Measurements from ENCODE around the gene NACA.

NACA gene

DNA sequence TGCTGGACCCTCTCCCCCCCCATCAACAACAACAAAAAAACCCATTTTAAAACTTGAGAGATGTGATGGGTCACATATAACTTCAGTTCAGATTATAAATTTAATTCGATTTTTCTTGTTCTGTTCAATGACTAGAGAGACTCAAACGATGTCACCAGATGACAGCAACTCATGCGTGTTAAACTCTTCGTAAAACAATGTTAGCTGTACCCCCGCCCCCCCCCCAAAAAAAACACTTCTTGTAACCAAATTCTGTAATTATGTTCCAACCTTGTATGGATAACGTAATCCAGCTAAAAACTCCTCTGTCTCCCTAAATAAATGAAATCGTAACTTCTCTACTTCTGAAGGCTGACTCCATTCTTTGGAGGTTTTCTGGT is 614 bp upstream of the NACA start (continued):
- peak; percentile 6; the same call in 1 of the 2 replicates for TF ChIP-seq ZNF654 (tag by site-specific recombination; IDR thresholded peaks at IDR 0.05; ENCODE audit: low read depth)
- TF ChIP-seq ZIC2 (tag by site-specific recombination; IDR thresholded peaks at IDR 0.05) = no peak
- no peak for TF ChIP-seq ZNF292 (tag by site-specific recombination; IDR thresholded peaks at IDR 0.05; ENCODE audit: borderline replicate concordance, low read depth)
- no peak for TF ChIP-seq ZNF558 (tag by site-specific recombination; IDR thresholded peaks at IDR 0.05)
- TF ChIP-seq ZNF664 (tag by site-specific recombination; IDR thresholded peaks at IDR 0.05) = no peak
- no peak for TF ChIP-seq ZNF660 (tag by site-specific recombination; IDR thresholded peaks at IDR 0.05)
- no peak for TF ChIP-seq OSR2 (tag by site-specific recombination; IDR thresholded peaks at IDR 0.05)
- TF ChIP-seq YY2 (tag by site-specific recombination; IDR thresholded peaks at IDR 0.05) = no peak
- 0 out of 2 replicates have a peak, but pooled peaks have one; percentile 7 for TF ChIP-seq ZNF335 (tag by site-specific recombination; conservative IDR thresholded peaks at IDR 0.05)
- TF ChIP-seq, protein P1, sequence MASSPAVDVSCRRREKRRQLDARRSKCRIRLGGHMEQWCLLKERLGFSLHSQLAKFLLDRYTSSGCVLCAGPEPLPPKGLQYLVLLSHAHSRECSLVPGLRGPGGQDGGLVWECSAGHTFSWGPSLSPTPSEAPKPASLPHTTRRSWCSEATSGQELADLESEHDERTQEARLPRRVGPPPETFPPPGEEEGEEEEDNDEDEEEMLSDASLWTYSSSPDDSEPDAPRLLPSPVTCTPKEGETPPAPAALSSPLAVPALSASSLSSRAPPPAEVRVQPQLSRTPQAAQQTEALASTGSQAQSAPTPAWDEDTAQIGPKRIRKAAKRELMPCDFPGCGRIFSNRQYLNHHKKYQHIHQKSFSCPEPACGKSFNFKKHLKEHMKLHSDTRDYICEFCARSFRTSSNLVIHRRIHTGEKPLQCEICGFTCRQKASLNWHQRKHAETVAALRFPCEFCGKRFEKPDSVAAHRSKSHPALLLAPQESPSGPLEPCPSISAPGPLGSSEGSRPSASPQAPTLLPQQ (tag by site-specific recombination; IDR thresholded peaks at IDR 0.05) = peak; percentile 11; the same call in 1 of the 2 replicates
- TF ChIP-seq ZNF624 (tag by site-specific recombination; IDR thresholded peaks at IDR 0.05) = no peak
- no peak for TF ChIP-seq ZNF169 (tag by site-specific recombination; IDR thresholded peaks at IDR 0.05)
- no peak for TF ChIP-seq ZFP3 (tag by site-specific recombination; IDR thresholded peaks at IDR 0.05; ENCODE audit: low read depth)

DNA sequence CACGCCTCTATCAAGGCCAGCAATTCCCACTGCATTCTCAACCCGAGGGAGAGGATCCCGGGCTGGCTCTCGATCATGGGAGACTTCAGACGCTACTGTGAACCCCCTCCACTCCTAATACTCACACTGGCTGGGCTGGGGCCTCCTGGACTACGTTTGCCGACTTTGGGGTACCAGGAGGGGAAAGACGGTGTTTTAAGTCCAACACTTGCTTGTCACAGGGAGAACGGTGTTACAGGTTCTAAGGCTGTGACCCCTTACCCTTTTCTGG is 463 bp downstream of the NACA start:
- POLR2A ChIA-PET = interaction anchor here (1.1 to 5.1 kb wide), 8 partner anchors 13 to 404 kb away, joined by 3 to 63 read pairs (median 8); partner anchors contain the start of genes ATP5F1B, LRP1 and PTGES3
- TF ChIP-seq ZNF2 (tag by site-specific recombination; IDR thresholded peaks at IDR 0.05) (no peak), ZBTB1 (tag by site-specific recombination; IDR thresholded peaks at IDR 0.05) (no peak), KLF16 (tag by site-specific recombination; IDR thresholded peaks at IDR 0.05) (no peak), ZNF350 (tag by site-specific recombination; IDR thresholded peaks at IDR 0.05) (no peak), ZNF239 (tag by site-specific recombination; IDR thresholded peaks at IDR 0.05) (no peak), ZNF514 (tag by site-specific recombination; IDR thresholded peaks at IDR 0.05) (no peak), ZBTB7A (tag by site-specific recombination; IDR thresholded peaks at IDR 0.05; ENCODE audit: low read depth) (no peak), ZNF600 (tag by site-specific recombination; IDR thresholded peaks at IDR 0.05) (no peak), ZNF335 (tag by site-specific recombination; conservative IDR thresholded peaks at IDR 0.05) (no peak), TRIM28 (IDR thresholded peaks at IDR 0.05; ENCODE audit: borderline replicate concordance, low read length) (no peak), WT1 (tag by site-specific recombination; IDR thresholded peaks at IDR 0.05) (no peak), ZNF521 (tag by site-specific recombination; IDR thresholded peaks at IDR 0.05) (no peak)
- peak overlapping the region; percentile 99 for H3K27ac ChIP-seq (ENCODE audit: extremely low read depth, low read depth, low read length)
- peak overlapping the region; percentile 73 for H3K4me3 ChIP-seq (ENCODE audit: low read depth, low read length)
- no peaks in the 10 kb centered on the region for H3K9me3 ChIP-seq (ENCODE audit: control insufficient read depth, insufficient read depth, low read depth, low read length)
- peaks cover 23 to 71% of the 10 kb centered on the region in 2 experiments; a peak in 2 of 3 replicates for H3K36me3 ChIP-seq (ENCODE audit: control insufficient read depth in 2 of 2, insufficient read depth in 1 of 2, low read length in 2 of 2)
- CTCF ChIA-PET = interaction anchor here (2.0 kb wide), 1 partner anchor 88 kb away, joined by 8 read pairs; no protein-coding TSS in a partner anchor
- H3K4me1 ChIP-seq (ENCODE audit: control insufficient read depth, insufficient read depth, low read length) = peaks cover 7% of the 10 kb centered on the region; the same call in 1 of the 2 replicates

DNA sequence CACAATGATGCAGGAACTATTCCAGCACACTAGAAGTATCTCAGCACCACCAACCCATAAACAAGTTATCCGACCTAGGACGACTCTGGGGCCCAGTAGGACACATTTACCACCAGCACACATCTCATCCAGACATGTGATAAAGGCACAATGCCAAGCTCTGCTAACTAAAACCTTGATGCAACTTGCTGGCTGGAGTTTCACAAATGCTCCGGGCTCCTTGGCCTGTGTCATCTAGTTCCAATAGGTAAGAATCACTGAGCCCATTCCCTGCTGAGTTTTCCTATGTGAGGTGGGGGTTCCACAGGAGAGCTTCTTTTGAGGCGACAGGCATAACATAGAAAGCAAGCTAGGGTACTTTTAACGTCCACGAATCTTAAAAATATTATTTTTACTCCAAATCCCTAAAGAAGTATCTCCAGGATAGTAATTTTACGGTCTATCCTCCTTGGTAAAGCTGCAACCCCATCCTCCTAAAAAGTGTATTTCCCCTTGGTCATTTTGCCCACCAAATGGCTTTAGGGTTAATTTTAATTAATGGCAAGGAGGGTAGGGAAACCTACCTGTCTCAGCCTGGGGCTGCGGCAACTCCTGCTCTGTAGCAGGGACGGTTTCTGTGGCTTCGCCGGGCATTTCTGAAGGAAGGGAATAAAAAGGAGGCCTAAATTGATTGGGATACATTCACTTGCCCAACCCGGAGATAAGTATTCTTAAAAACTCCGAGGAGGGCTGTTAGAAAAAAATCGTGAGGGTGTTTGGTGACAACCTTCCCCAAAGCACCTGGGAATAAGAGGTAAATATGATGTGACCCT is 1.0 kb downstream of the NACA start:
- ChIA-PET POLR2A (interaction anchor here (0.5 to 5.1 kb wide), 3 partner anchors 36 to 61 kb away, joined by 3 to 63 read pairs (median 3); partner anchors contain the start of gene PTGES3), CTCF (interaction anchor here (0.6 to 2.0 kb wide), 4 partner anchors 34 to 94 kb away, joined by 3 to 8 read pairs (median 3); partner anchors contain the start of gene BAZ2A)
- Histone ChIP-seq H3K9me3 (ENCODE audit: control insufficient read depth, insufficient read depth, low read depth, low read length) (no peaks in the 10 kb centered on the region), H3K27ac (ENCODE audit: extremely low read depth, low read depth, low read length) (peak overlapping the region; percentile 99), H3K4me3 (ENCODE audit: low read depth, low read length) (peak overlapping the region; percentile 73), H3K4me1 (ENCODE audit: control insufficient read depth, insufficient read depth, low read length) (peaks cover 7% of the 10 kb centered on the region; the same call in 1 of the 2 replicates), H3K36me3 (ENCODE audit: control insufficient read depth in 2 of 2, insufficient read depth in 1 of 2, low read length in 2 of 2) (peaks cover 20 to 72% of the 10 kb centered on the region in 2 experiments; a peak in 2 of 3 replicates)
- TF ChIP-seq ZNF274 (IDR thresholded peaks at IDR 0.05; ENCODE audit: low read length) (no peak), ZNF274 (tag by site-specific recombination; IDR thresholded peaks at IDR 0.05; ENCODE audit: borderline replicate concordance) (no peak), HOXD13 (CRISPR knock-in tag; IDR thresholded peaks at IDR 0.05; ENCODE audit: borderline replicate concordance) (no peak), ZNF600 (tag by site-specific recombination; IDR thresholded peaks at IDR 0.05) (peak; percentile 64), ZFP69B (tag by site-specific recombination; IDR thresholded peaks at IDR 0.05) (peak; percentile 51; the same call in 1 of the 2 replicates), BCL11A (tag by site-specific recombination; IDR thresholded peaks at IDR 0.05; ENCODE audit: low read depth) (no peak)
- TF ChIP-seq, protein P2, sequence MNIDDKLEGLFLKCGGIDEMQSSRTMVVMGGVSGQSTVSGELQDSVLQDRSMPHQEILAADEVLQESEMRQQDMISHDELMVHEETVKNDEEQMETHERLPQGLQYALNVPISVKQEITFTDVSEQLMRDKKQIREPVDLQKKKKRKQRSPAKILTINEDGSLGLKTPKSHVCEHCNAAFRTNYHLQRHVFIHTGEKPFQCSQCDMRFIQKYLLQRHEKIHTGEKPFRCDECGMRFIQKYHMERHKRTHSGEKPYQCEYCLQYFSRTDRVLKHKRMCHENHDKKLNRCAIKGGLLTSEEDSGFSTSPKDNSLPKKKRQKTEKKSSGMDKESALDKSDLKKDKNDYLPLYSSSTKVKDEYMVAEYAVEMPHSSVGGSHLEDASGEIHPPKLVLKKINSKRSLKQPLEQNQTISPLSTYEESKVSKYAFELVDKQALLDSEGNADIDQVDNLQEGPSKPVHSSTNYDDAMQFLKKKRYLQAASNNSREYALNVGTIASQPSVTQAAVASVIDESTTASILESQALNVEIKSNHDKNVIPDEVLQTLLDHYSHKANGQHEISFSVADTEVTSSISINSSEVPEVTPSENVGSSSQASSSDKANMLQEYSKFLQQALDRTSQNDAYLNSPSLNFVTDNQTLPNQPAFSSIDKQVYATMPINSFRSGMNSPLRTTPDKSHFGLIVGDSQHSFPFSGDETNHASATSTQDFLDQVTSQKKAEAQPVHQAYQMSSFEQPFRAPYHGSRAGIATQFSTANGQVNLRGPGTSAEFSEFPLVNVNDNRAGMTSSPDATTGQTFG (tag by site-specific recombination; IDR thresholded peaks at IDR 0.05; ENCODE audit: borderline replicate concordance) = no peak

Data from HEK293 (cell line).